Effector CD8-positive, alpha-beta T cell (primary cell): ENCODE measurements around the gene SCN5A.

ENCODE experiments used
- DNase-seq: peaks from one replicate; lab custom pipeline; 2025; lab: John Stamatoyannopoulos, UW
- total RNA-seq, 4 experiments: gene quantifications; one replicate each; lab custom pipeline; 2026; lab: John Stamatoyannopoulos, UW

The SCN5A gene
- total RNA-seq = 0.24 to 1.1 (median 0.42) reads per million in 4 experiments

DNA sequence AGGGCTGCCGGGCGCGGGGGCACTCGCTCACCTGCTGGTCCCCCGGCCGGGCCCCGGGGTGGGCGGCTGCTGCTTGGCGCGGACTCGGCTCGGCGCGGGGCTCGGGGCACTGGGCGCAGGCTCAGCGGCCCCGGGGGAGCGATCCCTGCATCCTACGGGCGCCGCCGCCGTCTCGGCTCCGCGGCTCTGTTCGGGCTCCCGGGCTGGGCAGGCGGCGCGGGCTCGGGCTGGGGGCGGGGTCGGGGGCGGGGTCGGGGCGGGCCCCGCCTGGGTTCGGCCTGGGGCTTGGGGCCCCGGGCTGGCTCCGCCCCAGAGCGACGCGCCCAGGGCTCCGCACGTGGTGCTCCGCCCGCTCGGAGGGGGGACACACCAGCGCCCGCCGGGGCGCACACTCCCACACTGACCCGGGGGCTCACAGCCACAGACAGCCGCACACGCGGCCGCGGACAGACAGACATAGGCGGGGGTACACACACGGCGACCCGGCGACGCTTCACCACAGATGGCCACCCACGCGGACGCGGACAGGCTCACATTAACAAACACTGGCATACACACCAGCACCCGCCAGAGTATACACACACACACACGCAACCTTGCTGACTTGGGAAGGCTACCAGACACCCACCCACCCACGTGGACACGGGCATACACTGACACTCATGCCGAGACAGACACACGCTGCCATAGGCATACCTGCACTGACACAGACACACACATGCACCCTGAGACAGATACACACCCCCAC is at the start of gene SCN5A:
Gene SCN5A (minus strand): TSS at position 188 of the 748 bp plus-strand sequence. CDS start 16,380 bp downstream, outside the sequence.
- DNase-seq = peak; percentile 45

DNA sequence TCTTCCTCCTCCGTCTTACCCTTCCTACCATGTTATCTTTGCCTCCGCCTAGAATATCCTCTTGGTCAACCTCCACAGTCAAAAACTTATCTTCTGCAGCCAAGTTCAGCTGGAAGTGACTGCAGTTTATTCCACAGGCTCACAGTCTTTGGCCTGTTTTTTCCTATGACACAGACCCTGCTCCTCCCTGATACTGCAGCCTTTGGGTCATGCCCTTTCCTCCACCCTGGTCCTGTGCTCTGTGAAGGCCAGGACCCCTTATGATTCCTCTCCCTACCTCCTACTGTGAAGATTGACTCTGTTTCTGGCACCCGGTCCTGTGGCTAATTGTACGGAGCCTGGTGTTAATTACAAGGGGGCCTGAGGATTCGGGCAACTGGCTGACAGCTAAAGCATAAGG is 49.3 kb upstream of the SCN5A start:
- no peak for DNase-seq

DNA sequence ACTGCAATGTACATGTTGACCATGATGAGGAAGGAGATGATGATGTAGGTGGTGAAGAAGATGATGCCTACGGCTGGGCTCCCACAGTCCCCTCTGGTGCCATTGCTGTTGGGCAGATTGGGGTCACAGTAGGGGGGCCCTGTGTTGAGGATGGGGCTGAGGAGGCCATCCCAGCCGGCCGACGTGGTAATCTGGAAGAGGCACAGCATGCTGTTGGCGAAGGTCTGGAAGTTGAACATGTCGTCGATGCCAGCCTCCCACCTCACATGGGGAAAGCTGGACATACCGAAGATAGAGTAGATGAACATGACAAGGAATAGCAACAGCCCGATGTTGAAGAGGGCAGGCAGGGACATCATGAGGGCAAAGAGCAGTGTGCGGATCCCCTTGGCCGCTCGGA is 48.6 kb upstream of the SCN5A start:
- no peak for DNase-seq

DNA sequence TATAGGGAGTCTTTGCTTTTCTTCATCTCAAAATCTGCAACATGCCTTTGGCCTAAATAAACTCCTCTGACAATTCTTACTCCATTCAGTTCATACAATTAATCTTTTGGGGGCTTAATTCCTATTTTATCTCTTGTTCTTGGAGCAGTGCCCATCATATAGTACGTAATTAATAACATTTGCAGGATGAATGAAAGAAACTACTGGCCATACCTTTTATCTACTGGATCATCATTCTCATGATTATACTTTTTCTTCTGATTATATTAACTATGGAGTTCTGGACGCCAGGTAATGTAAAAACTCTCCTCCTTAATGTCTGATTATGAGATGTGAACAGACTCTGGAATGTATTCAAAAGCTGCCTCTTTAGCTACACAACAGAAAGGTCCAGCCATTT is 46.5 kb upstream of the SCN5A start:
- no peak for DNase-seq

DNA sequence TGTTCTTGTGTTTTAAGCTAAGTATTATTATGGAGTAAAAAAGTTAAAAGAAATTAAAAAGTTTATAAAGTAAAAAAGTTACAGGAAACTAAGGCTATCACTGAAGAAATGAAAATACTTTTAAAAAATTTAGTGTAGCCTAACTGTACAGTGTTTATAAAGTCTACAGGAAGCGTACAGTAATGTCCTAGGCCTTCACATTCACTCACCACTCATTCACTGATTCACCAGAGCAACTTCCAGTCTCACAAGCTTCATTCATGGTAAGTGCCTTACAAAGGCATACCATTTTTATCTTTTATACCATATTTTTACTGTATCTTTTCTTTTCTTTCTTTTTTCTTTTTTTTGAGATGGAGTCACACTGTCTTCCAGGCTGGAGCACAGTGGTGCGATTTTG is 40.7 kb upstream of the SCN5A start:
- DNase-seq = no peak

DNA sequence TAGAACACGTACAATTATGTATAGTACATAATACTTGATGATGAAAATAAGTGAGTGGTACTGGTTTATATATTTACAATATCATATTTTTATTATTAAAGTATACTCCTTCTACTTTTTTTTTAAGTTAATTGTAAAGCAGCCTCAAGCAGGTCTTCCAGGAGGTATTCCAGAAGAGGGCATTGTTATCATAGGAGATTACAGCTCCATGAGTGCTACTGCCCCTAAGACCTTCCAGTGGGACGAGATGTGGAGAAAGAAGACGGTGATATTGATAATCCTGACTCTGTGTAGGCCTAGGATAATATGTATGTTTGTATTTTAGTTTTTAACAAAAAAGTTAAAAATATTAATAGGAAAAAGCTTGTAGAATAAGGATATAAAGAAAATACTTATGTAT is 40.3 kb upstream of the SCN5A start:
- no peak for DNase-seq

DNA sequence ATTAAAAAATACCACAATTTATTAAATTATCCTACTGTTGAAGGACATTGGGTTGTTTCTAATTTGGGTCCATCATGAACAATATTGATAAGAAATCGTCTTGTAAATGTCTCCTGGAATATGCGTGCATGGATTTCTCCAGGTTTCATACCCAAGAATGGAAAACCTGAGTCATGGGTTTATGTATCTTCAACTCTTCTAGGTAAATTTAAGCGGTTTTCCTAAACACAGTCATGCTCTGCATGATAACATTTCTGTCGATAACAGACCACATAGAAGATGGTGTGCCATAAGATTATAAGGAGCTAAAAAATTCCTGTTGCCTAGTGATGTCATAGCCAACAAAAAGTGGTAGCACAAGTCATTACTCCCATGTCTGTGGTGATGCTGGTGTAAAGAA is 39.9 kb upstream of the SCN5A start:
- DNase-seq = no peak

DNA sequence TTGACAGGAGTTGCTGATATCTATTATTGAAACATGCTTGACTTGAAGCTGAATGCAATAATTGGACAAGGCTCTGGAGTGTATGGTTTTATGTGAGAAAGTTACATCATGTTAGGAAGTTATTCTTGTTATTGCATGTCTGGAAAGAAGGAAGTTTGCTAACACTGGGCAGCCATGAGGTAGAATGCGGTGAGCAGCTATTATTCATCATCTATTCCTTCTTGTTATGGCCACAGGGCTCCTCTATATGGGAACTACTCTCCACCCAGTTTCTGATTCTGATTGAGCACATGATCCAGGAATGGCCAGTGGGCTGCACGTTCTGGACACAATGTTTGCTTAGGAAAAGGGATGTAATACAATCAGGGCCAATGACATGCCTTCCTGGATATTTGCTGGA is 37.8 kb upstream of the SCN5A start:
- DNase-seq = no peak

DNA sequence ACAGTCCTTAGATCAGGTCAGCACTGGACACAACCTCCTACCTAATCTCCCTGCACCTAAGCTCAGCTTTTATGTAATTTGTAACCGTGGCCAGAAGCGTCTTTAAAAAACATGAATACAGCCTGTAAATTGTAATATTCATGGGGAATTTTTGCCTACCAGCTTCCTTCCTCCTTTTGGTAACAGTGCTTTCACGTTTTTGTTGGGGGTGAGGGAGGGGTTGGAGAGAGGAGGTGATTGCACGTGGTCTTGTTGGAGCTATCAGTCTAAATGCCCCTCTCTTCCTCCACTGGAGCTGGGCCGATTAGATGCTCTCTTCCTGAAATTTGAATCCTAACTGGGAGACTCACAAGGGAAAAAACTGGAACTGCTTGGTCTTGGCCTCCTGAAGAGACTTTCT is 35.1 kb upstream of the SCN5A start:
- no peak for DNase-seq

DNA sequence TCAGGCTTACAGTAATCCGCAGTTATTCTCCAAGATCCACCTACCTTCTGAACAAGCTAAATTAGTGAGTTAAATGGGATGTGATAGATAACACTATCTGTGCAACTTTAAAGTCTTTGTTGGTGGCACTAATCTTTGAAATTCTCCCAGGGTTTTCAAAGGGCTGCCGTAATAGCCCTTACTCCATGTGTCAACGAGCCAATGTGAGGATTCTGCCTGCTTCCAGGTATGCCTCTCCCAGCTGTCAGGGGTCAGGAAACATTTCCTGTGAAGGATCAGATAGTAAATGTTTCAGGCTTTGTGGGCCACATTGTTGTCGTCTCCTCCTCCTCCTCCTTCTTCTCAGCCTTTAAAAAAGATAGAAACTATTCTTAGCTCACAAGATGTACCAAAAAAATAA is 20.2 kb upstream of the SCN5A start:
- DNase-seq = no peak

DNA sequence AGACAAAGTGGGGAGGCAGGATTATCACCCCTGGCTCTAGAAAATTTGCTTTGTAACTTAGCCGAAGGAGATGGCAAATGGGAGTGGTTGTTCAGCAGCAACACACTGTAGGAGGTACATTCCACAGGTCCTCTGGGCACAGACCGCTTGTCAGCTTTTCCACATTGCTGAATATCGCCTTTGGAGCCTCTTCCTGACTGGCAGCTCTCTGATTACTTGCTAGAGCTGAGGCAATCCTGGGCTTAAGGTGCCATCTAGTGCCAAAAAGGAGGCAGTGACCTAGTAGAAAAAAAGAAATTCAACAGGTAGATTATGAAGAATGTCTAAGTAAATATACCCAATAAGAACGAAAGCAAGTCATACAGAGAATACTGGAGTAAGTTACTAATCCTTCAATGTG is 13.1 kb upstream of the SCN5A start:
- DNase-seq = no peak

DNA sequence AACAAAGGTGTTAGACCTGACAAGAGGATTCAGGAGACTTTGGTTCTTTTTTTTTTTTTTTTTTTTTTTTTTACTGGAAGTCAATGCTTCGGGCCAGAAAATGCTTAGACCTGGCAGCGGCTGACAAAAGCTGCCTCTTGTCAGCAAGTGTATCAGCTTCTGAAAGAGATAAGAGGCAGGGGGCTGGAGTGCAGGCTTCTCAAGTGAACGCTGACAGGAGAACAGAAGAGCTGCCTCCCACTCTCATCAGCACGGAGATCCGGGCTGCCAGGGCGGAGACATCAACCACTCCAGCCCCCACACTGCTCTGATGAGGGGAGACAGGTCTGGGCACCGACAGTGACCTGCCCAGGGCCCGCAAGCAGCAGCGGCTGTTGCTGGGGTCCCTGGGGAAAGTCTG is 9.4 kb upstream of the SCN5A start:
- no peak for DNase-seq

DNA sequence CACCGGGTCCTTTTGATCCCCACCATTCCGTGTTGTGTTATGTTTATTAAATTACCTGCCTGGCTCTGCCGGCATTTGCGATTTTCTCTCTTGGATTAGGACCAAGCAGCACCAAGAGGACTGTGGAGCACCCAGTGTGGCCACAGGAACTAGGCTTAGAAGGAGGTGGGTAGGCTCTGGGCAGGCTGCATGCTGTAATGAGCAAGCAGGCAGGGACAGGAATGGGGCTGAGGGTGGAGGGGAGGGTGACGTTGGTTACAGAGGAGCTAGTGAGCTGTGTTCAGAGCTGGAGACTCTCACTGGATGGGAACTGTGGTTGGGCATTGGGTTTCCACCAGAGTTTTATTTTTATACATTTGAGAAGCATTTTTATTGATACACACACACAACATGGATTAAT is 7.9 kb upstream of the SCN5A start:
- DNase-seq = no peak

DNA sequence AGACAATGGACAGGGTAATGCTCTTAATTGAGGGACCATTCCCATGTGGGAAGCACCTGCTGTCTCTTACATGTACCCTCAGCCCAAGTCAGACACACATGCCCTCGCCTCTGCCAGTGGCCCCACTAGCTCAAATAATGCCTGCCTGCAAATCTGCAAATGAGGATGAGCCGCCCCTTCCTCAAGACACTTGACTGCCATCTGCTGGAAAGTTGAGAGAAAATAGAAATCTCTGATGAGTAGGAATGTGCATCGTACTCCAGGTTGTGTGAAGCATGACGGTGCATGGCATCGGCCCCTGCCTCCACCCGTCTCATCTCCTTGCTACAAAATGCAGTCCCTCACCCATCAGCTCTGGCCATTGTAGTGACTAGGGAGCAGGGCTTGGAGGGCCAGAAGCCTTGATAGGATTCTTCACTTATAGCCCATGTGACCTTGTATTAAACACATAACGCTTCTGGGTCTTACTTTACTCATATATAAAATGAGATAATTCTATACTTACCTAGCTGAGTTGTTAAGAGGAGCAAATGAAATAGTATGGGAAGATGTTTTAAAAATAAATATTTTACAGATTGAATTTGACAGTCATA is 6.3 kb upstream of the SCN5A start:
- no peak for DNase-seq

DNA sequence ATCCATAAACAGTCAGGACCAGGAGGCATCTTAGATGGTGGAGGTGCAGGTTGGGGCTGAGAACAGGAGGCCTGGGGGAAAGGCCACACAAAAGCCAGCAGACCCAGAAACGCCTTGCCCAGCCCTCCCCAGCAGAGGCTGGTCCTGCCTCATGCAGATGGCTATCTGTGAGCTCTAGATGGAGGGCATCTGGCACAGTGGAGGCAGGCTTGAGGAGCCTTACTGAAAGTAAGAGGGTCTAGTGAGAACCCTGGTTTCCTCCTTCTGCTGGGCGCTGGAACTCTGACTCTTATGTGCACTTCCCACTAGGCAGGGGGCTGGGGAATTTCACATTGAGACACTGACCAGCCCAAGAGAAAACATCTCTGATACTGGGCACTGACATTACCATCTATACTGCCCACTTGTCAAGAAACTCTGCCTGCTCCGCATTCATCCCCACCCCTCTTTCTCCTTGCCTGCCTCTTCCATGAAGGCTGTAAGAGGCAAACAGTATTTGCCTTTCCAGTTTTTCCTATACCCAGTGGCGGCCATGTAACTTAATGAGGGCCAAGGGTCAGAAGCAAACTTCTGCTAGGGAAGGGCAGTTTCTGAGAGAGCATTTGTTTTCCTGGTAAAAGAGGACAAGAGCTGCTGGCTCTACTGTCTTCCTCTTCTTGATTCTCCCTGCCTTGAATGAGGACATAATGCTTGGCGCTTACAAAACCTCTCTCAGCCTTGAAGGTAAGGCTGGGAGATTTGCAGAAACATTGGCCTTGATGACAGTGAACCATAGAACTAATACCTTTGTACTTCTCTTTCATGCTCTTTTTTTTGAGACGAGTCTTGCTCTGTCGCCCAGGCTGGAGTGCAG is 4.4 kb upstream of the SCN5A start:
- DNase-seq = no peak

DNA sequence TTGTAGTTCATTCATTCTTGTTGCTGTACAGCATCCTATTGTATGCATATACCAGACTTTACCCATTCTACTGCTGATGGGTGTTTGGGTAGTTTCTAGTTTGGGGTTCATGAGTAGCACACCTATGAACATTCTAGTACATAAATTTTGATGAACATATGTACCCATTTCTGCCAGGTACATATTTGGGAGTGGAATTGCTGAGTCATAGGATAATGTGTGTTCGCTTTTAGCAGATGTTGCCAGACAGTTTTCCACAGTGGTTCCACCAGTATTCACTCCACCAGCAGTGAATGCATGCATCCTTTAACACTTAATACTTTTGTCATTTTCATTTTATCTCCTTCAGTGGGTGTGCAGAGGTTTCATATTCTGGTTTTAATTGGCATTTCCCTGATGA is 3.4 kb upstream of the SCN5A start:
- DNase-seq = no peak

DNA sequence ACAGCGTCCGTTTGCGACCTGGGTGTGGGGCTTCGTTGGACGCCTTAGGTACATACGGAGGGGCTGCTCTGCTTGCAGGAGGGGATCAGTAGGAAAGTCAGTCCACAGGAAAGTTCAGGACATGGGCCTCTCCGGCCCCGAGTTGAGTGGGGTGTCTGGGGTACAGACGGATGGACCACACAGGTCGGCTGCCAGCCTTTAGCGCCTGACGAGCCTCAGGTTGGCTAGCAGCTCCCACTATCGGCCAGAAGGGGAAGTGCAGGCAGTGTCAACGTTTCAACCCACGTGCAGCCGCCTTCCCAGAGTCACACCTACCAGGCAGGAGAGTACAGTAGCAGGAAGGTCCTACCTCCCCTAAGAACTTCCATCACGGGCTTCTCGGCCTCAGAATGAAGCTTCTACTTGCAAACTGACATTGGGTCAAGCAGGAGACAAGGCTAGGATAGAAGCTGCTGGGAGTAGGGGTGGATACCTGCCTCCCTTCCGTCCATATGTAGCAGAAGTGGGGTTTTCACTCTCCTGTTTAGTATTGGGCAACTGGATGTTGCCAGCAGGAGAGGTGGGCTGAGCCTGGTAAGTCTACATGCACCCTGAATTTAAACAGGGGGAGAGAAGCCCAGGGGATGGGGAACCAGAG is 1.8 kb upstream of the SCN5A start:
- DNase-seq = peak; percentile 44

DNA sequence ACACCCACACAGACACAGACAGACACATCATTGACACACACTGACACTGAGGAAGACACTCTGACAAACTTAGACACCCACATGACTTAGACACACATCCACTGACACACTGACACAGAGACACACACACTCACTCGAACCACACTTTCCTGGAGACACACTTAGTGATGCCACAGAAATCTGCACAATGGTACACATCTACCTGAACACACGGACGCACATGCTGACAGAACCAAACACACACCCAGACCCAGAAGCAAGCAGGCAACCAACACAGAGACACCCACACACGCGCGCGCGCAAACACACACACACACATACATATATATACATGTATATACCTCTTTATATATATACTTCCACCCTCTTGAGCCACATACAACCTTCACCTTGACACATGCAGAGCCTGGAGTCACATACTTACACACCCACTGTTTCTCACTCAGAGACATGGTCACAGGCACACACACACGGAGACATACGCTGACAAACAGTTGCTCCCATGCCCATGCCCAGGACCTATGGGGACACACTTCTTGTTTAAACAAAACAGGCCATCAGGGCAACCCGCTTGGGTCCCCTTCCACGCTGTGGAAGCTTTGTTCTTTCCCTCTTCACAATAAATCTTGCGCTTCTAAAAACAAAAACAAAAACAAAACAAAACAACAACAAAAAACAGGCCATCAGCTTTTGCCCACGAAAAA is 913 bp upstream of the SCN5A start:
- DNase-seq = no peak

DNA sequence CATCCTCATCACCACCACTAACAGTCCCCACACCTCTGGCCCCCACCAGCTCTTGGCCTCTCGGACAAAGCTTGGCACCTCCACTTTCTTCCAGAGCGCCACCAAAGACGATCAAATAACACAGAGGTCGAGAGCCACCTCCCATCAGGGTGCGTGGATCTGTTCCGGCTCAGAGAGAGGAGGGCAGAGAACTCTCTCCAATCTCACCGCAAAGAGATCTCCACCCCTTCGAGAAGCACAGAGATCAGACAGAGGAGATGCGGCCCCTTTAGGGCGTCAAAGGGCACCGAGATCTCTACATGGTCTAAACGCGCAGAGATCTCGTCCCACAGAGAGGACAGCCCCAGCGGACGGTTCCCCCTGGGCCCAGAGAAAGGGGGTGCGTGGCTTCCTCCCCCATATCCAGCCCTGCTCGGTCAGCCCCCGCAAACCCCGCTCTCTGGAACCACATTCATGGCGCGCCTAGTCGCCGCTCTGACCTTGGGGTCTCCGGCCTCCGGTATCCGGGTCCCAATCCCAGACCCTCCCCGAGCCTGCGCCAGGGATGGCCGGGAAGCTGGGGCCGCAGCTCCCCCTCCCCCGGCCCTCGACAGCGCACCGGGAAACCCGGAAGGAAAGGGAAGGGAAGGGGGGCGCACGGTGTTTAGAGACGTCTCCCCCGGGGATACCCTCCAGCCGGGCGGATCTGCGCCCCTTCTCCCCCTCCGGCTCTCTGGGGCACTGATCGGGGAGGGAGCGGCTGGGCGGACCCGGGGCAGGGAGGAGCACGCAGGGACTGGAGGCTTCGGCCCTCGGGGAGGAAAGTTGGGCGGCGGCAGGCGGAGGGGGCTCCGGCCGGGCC is 608 bp downstream of the SCN5A start:
- no peak for DNase-seq

DNA sequence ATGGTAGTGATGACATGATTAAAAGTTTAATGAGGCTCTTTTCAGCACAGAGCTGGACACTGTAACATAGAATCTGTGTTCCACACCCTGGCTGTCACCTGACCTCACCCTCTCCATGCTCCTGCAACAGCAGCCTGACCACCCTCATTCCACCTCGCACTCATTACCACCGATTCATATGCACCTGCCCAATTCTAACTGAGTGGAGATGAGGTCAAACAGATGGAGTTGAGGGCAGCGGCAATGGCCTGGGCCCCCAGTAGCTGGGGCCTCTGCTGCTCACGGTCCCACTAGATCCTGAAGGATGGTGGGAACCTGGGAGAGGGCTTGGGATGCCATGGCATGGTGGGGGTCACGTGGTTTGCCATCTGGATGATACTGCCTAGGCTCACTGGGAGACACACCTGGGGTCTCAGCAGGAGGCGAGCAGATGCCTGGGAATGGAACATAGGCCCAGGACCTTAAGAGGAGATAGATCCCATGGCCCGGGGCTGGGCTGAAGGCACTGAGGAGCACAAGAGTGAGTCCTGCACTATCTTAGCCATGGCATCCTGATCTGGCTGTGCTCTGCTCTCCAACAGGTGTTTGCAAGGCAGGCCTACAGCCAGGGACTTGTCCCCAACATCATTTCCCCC is 1.3 kb downstream of the SCN5A start:
- no peak for DNase-seq
